ENCODE results near the gene ERN2.
A peak's percentile ranks its signal among the peaks of the same experiment; 100 is the strongest.

ERN2 gene

GRCh38 chr16:23673971-23674614, 38.9 kb downstream of the ERN2 start:
- no peak overlapping the region for H3K4me3 ChIP-seq (ENCODE audit: low read depth, low read length)
- no peak for DNase-seq (ENCODE audit: low read depth)
- TF ChIP-seq CTCF (IDR thresholded peaks at IDR 0.05; ENCODE audit: low read depth, low read length, missing control alignments): no peak

GRCh38 chr16:23670137-23670776, 42.8 kb downstream of the ERN2 start:
- peak; percentile 76 for DNase-seq (ENCODE audit: low read depth)
- no peak overlapping the region for H3K4me3 ChIP-seq (ENCODE audit: low read depth, low read length)
- TF ChIP-seq CTCF (IDR thresholded peaks at IDR 0.05; ENCODE audit: low read depth, low read length, missing control alignments): no peak

GRCh38 chr16:23668873-23669272, 44.1 kb downstream of the ERN2 start:
- no peak for TF ChIP-seq CTCF (IDR thresholded peaks at IDR 0.05; ENCODE audit: low read depth, low read length, missing control alignments)
- DNase-seq (ENCODE audit: low read depth): no peak

GRCh38 chr16:23668225-23668624, 44.8 kb downstream of the ERN2 start:
- no peak for DNase-seq (ENCODE audit: low read depth)
- H3K4me3 ChIP-seq (ENCODE audit: low read depth, low read length): no peak overlapping the region
- no peak for TF ChIP-seq CTCF (IDR thresholded peaks at IDR 0.05; ENCODE audit: low read depth, low read length, missing control alignments)

More at GRCh38 chr16:23668873-23669272, 44.1 kb downstream of the ERN2 start:
- H3K4me3 ChIP-seq (ENCODE audit: low read depth, low read length): no peak overlapping the region

GRCh38 chr16:23667355-23667659, 45.7 kb downstream of the ERN2 start:
- H3K4me3 ChIP-seq (ENCODE audit: low read depth, low read length): no peak overlapping the region
- TF ChIP-seq CTCF (IDR thresholded peaks at IDR 0.05; ENCODE audit: low read depth, low read length, missing control alignments): no peak
- no peak for DNase-seq (ENCODE audit: low read depth)

GRCh38 chr16:23666571-23667354, 46.3 kb downstream of the ERN2 start:
- no peak for DNase-seq (ENCODE audit: low read depth)
- H3K4me3 ChIP-seq (ENCODE audit: low read depth, low read length): no peak overlapping the region
- no peak for TF ChIP-seq CTCF (IDR thresholded peaks at IDR 0.05; ENCODE audit: low read depth, low read length, missing control alignments)
